AG09319 (cell line): ENCODE results near the gene LYRM2.

ENCODE experiments used
- DNase-seq: peaks from one replicate; pipeline ENCODE4 v3.0.0-alpha.2; 2010; ENCODE audit warnings: low read depth; ENCODE audit errors: extremely low read depth
- CTCF ChIP-seq: IDR thresholded peaks from 2 replicates; pipeline ENCODE4 v1.5.1; 2011; ENCODE audit warnings: low read depth, mild to moderate bottlenecking, inconsistent platforms, low read length, moderate library complexity

Gene LYRM2

GRCh38 chr6:89567630-89568390 is 70.7 kb downstream of the LYRM2 start:
- DNase-seq: no peak
- no peak for TF ChIP-seq CTCF

GRCh38 chr6:89566930-89567629 is 71.5 kb downstream of the LYRM2 start:
- no peak for TF ChIP-seq CTCF
- DNase-seq: no peak

- no peak for DNase-seq
- TF ChIP-seq CTCF: no peak
Measured at GRCh38 chr6:89566008-89566800, 72.3 kb downstream of the LYRM2 start.

- no peak for DNase-seq
- TF ChIP-seq CTCF: no peak
Measured at GRCh38 chr6:89564752-89565427, 73.7 kb downstream of the LYRM2 start.

- no peak for DNase-seq
- no peak for TF ChIP-seq CTCF
Measured at GRCh38 chr6:89563866-89564265, 74.7 kb downstream of the LYRM2 start.

- DNase-seq: no peak
- TF ChIP-seq CTCF: no peak
Measured at GRCh38 chr6:89562093-89562973, 76.2 kb downstream of the LYRM2 start.
